ENCODE data around the gene UBE2L3.

Gene UBE2L3

DNA sequence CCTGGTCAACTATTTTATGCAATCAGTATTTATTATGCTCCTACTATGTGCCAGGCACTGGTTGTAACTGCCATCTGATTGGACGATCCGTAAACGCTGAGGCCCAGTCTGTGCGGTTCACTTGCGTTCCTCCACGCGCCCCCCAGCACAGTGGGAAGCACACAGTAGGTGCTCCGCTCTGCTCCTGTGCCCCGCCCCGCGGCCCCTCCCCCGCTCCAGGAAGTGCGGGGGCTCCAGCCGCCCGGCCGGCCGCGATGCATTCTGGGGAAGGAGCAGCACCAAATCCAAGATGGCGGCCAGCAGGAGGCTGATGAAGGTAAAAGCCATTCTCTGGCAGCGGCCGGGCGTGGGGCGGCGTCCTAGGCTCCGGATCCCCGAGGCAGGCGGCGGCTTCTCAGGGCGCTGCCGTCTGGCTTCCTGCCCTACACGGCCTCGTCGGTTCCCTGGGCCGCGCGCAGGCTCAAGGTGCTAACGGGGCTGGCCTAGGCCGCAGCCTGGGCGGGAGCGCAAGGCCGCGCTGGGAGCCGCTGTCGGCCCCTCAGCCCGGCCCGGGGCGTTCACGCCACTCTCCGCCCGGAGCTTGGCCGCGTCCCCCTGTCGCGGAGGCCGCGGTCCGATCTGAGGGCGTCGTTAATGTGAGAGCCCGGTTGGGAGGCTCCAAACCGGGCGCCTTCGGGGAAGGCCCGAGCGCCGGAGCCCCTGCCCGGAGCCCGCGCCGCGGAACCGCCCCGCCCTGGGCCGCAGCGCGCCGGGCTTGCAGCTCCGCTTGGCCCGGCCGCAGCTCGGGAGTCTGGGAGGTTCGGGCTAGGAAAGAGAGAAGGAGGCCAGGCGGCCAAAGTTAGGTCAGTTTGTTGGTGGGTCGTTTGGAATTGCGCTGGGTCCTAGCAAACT, at the start of gene UBE2L3 (continued):
- TF ChIP-seq, protein P1, sequence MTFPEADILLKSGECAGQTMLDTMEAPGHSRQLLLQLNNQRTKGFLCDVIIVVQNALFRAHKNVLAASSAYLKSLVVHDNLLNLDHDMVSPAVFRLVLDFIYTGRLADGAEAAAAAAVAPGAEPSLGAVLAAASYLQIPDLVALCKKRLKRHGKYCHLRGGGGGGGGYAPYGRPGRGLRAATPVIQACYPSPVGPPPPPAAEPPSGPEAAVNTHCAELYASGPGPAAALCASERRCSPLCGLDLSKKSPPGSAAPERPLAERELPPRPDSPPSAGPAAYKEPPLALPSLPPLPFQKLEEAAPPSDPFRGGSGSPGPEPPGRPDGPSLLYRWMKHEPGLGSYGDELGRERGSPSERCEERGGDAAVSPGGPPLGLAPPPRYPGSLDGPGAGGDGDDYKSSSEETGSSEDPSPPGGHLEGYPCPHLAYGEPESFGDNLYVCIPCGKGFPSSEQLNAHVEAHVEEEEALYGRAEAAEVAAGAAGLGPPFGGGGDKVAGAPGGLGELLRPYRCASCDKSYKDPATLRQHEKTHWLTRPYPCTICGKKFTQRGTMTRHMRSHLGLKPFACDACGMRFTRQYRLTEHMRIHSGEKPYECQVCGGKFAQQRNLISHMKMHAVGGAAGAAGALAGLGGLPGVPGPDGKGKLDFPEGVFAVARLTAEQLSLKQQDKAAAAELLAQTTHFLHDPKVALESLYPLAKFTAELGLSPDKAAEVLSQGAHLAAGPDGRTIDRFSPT (tag by site-specific recombination; IDR thresholded peaks at IDR 0.05): peak; percentile 50; the same call in 1 of the 2 replicates
- TF ChIP-seq SP2 (tag by site-specific recombination; IDR thresholded peaks at IDR 0.05) (peak; percentile 42), ZNF510 (tag by site-specific recombination; IDR thresholded peaks at IDR 0.05; ENCODE audit: insufficient replicate concordance) (no peak), OVOL3 (tag by site-specific recombination; IDR thresholded peaks at IDR 0.05) (no peak; the same call in 1 of the 2 replicates), ZBTB48 (tag by site-specific recombination; IDR thresholded peaks at IDR 0.05) (peak; percentile 22; the same call in 1 of the 2 replicates), ZNF155 (tag by site-specific recombination; IDR thresholded peaks at IDR 0.05) (no peak), ZBTB8A (tag by site-specific recombination; IDR thresholded peaks at IDR 0.05) (peak; percentile 82), ZNF555 (tag by site-specific recombination; conservative IDR thresholded peaks at IDR 0.05) (no peak), ZNF600 (tag by site-specific recombination; IDR thresholded peaks at IDR 0.05) (no peak), KLF16 (tag by site-specific recombination; IDR thresholded peaks at IDR 0.05) (peak; percentile 87), ZNF530 (tag by site-specific recombination; IDR thresholded peaks at IDR 0.05; ENCODE audit: low read depth) (no peak), ZNF558 (tag by site-specific recombination; IDR thresholded peaks at IDR 0.05) (no peak), ZNF416 (tag by site-specific recombination; IDR thresholded peaks at IDR 0.05) (no peak), ZNF146 (tag by site-specific recombination; IDR thresholded peaks at IDR 0.05) (no peak), ZNF404 (tag by site-specific recombination; IDR thresholded peaks at IDR 0.05) (no peak), SALL2 (tag by site-specific recombination; IDR thresholded peaks at IDR 0.05; ENCODE audit: borderline replicate concordance) (no peak)
- TF ChIP-seq, protein P2, sequence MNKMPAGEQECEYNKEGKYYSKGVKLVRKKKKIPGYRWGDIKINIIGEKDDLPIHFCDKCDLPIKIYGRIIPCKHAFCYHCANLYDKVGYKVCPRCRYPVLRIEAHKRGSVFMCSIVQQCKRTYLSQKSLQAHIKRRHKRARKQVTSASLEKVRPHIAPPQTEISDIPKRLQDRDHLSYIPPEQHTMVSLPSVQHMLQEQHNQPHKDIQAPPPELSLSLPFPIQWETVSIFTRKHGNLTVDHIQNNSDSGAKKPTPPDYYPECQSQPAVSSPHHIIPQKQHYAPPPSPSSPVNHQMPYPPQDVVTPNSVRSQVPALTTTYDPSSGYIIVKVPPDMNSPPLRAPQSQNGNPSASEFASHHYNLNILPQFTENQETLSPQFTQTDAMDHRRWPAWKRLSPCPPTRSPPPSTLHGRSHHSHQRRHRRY (tag by site-specific recombination; IDR thresholded peaks at IDR 0.05): no peak
- TF ChIP-seq, protein P3, sequence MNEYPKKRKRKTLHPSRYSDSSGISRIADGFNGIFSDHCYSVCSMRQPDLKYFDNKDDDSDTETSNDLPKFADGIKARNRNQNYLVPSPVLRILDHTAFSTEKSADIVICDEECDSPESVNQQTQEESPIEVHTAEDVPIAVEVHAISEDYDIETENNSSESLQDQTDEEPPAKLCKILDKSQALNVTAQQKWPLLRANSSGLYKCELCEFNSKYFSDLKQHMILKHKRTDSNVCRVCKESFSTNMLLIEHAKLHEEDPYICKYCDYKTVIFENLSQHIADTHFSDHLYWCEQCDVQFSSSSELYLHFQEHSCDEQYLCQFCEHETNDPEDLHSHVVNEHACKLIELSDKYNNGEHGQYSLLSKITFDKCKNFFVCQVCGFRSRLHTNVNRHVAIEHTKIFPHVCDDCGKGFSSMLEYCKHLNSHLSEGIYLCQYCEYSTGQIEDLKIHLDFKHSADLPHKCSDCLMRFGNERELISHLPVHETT (tag by site-specific recombination; IDR thresholded peaks at IDR 0.05): peak; percentile 73
- TF ChIP-seq, protein P4, sequence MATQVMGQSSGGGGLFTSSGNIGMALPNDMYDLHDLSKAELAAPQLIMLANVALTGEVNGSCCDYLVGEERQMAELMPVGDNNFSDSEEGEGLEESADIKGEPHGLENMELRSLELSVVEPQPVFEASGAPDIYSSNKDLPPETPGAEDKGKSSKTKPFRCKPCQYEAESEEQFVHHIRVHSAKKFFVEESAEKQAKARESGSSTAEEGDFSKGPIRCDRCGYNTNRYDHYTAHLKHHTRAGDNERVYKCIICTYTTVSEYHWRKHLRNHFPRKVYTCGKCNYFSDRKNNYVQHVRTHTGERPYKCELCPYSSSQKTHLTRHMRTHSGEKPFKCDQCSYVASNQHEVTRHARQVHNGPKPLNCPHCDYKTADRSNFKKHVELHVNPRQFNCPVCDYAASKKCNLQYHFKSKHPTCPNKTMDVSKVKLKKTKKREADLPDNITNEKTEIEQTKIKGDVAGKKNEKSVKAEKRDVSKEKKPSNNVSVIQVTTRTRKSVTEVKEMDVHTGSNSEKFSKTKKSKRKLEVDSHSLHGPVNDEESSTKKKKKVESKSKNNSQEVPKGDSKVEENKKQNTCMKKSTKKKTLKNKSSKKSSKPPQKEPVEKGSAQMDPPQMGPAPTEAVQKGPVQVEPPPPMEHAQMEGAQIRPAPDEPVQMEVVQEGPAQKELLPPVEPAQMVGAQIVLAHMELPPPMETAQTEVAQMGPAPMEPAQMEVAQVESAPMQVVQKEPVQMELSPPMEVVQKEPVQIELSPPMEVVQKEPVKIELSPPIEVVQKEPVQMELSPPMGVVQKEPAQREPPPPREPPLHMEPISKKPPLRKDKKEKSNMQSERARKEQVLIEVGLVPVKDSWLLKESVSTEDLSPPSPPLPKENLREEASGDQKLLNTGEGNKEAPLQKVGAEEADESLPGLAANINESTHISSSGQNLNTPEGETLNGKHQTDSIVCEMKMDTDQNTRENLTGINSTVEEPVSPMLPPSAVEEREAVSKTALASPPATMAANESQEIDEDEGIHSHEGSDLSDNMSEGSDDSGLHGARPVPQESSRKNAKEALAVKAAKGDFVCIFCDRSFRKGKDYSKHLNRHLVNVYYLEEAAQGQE (tag by site-specific recombination; IDR thresholded peaks at IDR 0.05): no peak
- TF ChIP-seq, protein P5, sequence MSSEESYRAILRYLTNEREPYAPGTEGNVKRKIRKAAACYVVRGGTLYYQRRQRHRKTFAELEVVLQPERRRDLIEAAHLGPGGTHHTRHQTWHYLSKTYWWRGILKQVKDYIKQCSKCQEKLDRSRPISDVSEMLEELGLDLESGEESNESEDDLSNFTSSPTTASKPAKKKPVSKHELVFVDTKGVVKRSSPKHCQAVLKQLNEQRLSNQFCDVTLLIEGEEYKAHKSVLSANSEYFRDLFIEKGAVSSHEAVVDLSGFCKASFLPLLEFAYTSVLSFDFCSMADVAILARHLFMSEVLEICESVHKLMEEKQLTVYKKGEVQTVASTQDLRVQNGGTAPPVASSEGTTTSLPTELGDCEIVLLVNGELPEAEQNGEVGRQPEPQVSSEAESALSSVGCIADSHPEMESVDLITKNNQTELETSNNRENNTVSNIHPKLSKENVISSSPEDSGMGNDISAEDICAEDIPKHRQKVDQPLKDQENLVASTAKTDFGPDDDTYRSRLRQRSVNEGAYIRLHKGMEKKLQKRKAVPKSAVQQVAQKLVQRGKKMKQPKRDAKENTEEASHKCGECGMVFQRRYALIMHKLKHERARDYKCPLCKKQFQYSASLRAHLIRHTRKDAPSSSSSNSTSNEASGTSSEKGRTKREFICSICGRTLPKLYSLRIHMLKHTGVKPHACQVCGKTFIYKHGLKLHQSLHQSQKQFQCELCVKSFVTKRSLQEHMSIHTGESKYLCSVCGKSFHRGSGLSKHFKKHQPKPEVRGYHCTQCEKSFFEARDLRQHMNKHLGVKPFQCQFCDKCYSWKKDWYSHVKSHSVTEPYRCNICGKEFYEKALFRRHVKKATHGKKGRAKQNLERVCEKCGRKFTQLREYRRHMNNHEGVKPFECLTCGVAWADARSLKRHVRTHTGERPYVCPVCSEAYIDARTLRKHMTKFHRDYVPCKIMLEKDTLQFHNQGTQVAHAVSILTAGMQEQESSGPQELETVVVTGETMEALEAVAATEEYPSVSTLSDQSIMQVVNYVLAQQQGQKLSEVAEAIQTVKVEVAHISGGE (tag by site-specific recombination; conservative IDR thresholded peaks at IDR 0.05; ENCODE audit: low read depth): peak; percentile 44; the same call in 1 of the 2 replicates
- TF ChIP-seq, protein P6, sequence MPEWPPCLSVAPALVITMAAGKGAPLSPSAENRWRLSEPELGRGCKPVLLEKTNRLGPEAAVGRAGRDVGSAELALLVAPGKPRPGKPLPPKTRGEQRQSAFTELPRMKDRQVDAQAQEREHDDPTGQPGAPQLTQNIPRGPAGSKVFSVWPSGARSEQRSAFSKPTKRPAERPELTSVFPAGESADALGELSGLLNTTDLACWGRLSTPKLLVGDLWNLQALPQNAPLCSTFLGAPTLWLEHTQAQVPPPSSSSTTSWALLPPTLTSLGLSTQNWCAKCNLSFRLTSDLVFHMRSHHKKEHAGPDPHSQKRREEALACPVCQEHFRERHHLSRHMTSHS (tag by site-specific recombination; IDR thresholded peaks at IDR 0.05): no peak
- TF ChIP-seq, protein P7, sequence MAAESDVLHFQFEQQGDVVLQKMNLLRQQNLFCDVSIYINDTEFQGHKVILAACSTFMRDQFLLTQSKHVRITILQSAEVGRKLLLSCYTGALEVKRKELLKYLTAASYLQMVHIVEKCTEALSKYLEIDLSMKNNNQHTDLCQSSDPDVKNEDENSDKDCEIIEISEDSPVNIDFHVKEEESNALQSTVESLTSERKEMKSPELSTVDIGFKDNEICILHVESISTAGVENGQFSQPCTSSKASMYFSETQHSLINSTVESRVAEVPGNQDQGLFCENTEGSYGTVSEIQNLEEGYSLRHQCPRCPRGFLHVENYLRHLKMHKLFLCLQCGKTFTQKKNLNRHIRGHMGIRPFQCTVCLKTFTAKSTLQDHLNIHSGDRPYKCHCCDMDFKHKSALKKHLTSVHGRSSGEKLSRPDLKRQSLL (tag by site-specific recombination; IDR thresholded peaks at IDR 0.05): 0 out of 2 replicates have a peak, but pooled peaks have one; percentile 6
- TF ChIP-seq, protein P8, sequence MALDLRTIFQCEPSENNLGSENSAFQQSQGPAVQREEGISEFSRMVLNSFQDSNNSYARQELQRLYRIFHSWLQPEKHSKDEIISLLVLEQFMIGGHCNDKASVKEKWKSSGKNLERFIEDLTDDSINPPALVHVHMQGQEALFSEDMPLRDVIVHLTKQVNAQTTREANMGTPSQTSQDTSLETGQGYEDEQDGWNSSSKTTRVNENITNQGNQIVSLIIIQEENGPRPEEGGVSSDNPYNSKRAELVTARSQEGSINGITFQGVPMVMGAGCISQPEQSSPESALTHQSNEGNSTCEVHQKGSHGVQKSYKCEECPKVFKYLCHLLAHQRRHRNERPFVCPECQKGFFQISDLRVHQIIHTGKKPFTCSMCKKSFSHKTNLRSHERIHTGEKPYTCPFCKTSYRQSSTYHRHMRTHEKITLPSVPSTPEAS (tag by site-specific recombination; IDR thresholded peaks at IDR 0.05): 0 out of 2 replicates have a peak, but pooled peaks have one; percentile 28

Measured in HEK293 (cell line).